ENCODE measurements around the gene DCST2.

DNA sequence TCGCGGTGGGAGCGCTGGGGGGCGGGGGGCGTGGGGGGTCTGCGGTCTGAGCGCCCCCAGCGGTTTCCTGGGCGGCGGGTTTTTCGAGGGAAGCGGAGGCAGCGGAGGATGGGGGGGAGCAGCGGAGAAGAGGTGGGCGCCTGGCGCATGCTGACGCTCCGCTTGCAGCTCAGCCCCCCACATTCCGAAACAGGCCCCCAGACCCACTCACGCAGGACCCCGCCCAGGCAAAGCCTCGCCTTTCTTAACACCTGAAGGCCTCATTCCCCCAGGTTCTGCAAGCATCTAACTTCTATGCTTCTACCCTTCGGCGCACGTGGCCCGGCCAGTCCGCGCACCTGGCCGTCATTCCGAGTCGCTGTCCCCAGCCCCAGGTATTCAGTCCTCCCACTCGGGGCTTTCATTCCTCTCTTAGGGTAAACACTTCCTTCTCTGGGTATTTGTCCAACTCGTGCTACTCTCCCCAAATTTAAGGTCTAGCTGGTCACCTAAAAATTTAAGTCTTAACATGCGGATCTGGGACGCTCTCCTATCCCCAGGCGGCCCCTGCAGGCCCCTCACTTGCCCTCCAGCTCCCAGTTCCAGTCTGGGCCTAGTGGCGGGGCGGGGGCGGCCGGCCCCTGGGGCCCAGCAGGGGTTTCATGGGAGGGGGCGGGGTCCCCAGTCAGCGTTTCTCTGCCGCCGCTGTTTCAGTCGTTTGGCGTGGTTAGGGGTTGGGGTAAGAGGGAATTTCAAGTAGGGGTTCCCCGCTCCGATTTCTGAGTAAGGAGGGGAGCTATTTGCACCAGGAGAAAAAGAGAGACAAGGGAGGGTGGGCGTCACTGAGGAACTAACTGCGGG, 33.8 kb downstream of the DCST2 start:
- TF ChIP-seq POLR2A (IDR thresholded peaks at IDR 0.05): no peak
- TF ChIP-seq, protein P1, sequence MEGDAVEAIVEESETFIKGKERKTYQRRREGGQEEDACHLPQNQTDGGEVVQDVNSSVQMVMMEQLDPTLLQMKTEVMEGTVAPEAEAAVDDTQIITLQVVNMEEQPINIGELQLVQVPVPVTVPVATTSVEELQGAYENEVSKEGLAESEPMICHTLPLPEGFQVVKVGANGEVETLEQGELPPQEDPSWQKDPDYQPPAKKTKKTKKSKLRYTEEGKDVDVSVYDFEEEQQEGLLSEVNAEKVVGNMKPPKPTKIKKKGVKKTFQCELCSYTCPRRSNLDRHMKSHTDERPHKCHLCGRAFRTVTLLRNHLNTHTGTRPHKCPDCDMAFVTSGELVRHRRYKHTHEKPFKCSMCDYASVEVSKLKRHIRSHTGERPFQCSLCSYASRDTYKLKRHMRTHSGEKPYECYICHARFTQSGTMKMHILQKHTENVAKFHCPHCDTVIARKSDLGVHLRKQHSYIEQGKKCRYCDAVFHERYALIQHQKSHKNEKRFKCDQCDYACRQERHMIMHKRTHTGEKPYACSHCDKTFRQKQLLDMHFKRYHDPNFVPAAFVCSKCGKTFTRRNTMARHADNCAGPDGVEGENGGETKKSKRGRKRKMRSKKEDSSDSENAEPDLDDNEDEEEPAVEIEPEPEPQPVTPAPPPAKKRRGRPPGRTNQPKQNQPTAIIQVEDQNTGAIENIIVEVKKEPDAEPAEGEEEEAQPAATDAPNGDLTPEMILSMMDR (IDR thresholded peaks at IDR 0.05): no peak
